Measurements from ENCODE around the gene ODAM.
"Not testable (repeated sequence)": the region's sequence is repeated elsewhere in the genome, so short reads cannot be mapped to it uniquely, and the experiment has no call there.

The ODAM gene, protein sequence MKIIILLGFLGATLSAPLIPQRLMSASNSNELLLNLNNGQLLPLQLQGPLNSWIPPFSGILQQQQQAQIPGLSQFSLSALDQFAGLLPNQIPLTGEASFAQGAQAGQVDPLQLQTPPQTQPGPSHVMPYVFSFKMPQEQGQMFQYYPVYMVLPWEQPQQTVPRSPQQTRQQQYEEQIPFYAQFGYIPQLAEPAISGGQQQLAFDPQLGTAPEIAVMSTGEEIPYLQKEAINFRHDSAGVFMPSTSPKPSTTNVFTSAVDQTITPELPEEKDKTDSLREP

DNA sequence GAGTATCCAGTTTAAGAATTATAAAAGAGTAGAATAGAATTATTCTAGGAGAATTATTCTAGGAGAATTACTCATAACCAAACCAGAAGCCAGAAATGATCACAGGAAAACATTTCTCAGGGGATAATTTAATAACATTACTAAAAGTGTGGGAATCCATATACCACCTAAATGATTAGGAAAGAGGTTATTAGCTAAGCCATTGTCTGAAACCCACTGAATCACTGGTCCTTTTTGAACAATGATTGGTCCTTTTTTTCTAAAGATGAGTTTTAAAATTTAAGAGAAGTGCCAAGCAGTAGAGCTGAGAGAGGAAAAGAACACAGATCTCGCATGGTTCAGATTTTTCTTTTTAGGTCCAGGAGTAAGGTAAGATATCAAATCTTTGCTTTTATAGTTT lies at the start of gene ODAM:
ODAM (plus strand) TSS at position 301 of the 400 bp plus-strand sequence. CDS start 819 bp downstream, outside the sequence.
- DNase-seq = no peak

DNA sequence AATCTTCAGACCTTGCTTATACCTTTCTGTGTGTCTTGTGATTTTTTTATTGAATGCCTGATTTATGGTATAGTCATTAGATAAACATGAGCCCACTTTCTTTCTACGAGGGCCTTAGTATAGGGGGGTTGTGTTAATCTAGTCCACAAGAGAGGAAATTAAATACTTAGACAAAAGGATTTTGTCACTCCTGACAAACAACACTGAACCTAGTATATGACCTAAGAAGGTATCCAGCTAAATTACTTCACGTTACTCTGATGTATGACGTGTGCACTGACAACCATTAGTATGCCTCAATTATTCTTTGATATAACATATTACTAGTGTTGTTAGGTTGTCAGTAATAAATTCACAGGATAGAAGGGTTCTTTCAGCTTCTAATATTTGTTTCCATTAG lies 44.3 kb upstream of the ODAM start:
- no peak for DNase-seq

DNA sequence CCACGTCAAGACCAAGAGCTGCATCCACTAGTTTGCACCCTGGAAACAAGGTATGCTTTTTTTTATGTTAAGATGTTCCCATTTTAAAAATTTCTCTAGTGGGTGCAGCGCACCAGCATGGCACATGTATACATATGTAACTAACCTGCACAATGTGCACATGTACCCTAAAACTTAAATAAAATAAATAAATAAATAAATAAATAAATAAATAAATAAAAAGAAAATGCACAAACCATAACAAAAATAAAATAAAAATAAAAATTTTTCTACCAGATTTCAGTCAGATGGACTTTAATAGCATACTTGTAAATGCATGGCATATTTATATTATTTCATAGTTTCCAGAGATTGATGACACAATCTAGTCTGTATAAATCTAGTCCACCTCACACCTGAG lies 43.4 kb upstream of the ODAM start:
- no peak for DNase-seq

DNA sequence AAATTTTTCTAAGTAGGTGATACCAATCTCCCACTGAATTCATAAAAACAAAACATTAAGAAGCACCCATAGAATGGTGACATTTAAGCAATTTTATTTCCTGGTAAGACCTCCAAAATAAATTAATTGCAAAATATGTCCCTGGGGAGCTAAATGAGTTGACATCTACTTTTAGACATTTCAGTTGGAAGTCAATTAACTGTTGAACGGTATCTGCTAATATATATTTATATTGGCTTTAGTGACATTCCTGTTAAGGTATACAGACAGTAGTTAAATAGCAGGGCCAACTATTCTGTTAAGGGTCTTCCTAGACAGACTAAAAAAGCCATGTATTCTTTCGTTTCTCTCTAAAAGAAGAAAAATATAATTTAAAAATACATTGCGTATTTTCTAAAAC lies 41.6 kb upstream of the ODAM start, which contains the start of gene PRR27:
PRR27 (plus strand) TSS at position 301 of the 400 bp plus-strand sequence. CDS start 139 bp downstream, outside the sequence.
- DNase-seq = no peak

DNA sequence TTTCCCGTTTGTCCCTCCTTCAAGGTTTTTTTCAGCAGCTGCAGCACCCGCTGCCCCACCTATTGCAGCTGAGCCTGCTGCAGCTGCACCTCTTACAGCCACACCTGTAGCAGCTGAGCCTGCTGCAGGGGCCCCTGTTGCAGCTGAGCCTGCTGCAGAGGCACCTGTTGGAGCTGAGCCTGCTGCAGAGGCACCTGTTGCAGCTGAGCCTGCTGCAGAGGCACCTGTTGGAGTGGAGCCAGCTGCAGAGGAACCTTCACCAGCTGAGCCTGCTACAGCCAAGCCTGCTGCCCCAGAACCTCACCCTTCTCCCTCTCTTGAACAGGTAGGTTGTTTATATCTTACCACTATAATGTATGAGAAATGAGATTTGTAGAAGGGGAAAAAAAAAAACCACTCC lies 36.9 kb upstream of the ODAM start:
- no peak for DNase-seq

DNA sequence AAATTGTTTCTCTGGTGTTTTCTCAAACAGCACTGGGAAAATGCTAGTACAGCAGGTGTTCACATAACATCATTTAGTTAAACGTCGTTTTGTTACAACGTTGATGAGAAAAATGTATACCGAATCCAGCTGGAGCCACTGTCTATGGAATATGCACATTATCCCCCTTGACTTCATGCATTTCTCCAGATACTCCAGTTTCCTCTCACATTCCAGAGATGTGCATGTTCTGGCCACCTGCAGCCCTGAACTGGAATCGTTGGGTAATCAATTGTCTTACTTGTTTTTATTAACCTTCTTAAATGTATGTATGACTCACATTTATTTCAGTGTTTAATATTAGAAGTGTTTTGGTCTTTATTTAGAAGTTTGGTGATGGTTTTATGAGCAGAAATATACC lies 18.4 kb upstream of the ODAM start:
- no peak for DNase-seq

GRCh38 chr4:70178075-70178660 lies 17.4 kb upstream of the ODAM start:
- DNase-seq = no peak

GRCh38 chr4:70179811-70180210 lies 15.7 kb upstream of the ODAM start:
- no peak for DNase-seq

- DNase-seq = no peak
Measured at GRCh38 chr4:70181864-70182263, 13.7 kb upstream of the ODAM start.

DNA sequence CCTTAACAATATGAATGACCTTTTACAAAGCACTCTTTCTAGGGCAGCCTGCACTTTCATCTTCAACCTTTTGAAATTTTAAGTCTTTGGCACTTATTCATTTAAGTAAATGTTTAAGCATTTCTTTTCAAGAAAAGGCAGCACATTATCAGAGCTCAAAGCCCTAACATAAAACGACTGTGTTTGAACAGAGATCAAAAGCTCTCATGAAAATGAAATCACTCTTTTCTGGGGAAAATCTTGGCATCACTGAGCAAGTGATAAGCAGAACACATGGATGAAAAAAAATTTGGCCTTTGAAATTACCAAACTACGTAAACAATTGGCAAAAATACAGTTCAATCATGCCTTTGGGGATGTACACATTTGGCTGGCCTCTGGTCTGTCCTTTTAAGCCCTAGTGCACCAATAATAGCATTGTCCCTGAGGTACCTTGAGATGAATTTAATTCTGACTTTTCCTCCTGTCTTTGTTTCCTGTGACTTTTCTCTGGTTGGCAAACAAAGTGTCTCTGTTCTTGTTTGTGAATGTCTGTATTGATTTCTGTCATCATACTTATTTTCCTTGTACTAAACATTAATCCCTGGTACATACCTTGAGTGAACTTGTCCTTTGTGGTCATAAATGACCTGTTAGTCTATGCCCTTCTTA lies 12.9 kb upstream of the ODAM start:
- DNase-seq = no peak

- no peak for DNase-seq
Measured at GRCh38 chr4:70183168-70183939, 12.2 kb upstream of the ODAM start.

DNA sequence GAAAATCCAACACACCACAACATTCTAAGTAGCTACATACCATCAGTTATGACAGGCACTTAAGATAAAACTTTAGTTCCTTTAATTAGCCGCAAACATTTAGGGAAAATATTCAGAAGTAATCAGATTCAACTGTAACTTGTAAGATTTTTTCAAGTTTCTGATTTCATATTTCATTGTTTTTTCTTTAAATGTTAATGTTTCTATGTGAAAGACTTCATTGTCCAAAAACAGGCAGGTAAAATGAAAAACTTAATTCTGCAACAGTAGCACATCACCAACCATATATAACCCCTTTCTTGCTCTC lies 11.6 kb upstream of the ODAM start:
- DNase-seq = no peak

GRCh38 chr4:70187216-70187615 lies 8.3 kb upstream of the ODAM start:
- no peak for DNase-seq

DNA sequence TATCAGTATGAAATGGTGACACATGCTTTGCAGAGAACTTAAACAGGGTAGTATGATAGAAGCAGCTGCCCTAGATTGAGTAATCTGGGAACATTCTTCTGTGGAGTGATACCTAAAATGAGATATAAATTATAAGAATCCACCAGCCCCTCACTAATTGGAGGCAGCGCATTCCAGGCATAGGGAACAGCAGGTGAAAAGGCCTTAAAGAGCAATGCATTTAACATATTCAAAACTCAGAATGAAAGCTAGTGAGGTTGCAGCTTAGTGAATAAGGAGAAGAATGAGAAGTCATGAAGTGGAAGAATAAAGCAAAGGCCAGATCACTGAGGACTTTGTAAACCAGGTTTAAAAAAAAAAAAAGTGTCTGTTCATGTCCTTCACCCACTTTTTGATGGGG lies 4.9 kb upstream of the ODAM start:
- DNase-seq = no peak

GRCh38 chr4:70191647-70192046 lies 3.9 kb upstream of the ODAM start:
- DNase-seq = no peak

DNA sequence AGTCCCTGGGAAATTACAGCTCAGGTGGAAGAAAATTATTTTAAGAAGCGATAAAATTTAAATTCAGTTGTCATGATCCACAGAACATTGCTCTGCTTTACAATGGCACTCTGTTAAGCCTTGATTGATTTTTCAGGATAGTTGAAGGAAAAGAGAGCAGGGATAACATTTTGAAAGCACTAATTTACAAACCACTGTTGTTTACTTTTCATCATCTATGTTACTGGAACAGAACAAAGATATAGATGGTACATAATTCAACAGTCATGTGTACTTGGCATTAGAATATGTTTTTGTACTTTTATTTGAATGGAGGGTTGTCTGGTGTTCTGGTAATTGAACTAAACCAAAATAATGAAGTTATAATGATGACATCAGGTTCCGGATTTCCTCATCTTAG lies 2.6 kb upstream of the ODAM start:
- no peak for DNase-seq

- no peak for DNase-seq
Measured at GRCh38 chr4:70196857-70197256, 1.3 kb downstream of the ODAM start.

DNA sequence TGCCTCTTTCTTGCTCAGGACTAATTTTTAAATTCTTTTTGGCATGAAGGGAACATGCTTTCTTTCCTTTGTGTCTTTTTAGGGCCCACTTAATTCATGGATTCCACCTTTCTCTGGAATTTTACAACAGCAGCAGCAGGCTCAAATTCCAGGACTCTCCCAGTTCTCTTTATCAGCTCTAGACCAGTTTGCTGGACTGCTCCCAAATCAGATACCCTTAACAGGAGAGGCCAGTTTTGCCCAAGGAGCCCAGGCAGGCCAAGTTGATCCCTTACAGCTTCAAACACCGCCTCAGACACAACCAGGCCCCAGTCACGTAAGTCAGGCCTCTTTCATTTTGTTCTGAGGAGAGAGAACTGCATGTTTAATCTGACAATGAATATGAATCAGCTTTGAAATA lies 2.3 kb downstream of the ODAM start:
- DNase-seq = no peak

GRCh38 chr4:70203601-70204000 lies 8.1 kb downstream of the ODAM start:
- DNase-seq = no peak

- not testable (repeated sequence) for DNase-seq
Measured at GRCh38 chr4:70212752-70213151, 17.2 kb downstream of the ODAM start.

- not testable (repeated sequence) for DNase-seq
Measured at GRCh38 chr4:70216109-70216508, 20.6 kb downstream of the ODAM start.

DNA sequence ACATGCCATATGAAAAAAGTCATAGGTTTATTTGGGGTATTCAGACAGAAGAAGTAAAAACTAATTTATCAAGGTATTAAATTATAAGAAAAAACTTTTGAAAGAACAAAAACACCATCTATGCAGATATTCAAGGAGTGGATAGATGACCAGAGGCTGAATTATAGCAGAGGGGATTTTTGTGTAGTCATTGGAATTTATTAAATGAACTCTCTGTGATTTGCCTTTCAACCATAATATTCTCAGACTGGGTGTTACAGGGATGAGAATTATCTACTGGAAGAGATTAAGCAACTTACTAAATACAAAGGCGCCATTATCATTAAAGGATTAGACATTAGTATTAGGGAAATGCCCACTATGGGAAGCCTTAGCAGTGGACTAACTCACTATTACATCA lies 21.0 kb downstream of the ODAM start:
- not testable (repeated sequence) for DNase-seq

GRCh38 chr4:70221389-70221788 lies 25.9 kb downstream of the ODAM start:
- not testable (repeated sequence) for DNase-seq

GRCh38 chr4:70221818-70222217 lies 26.3 kb downstream of the ODAM start:
- DNase-seq = not testable (repeated sequence)

All from CD4-positive, alpha-beta T cell treated with Interleukin-17A for 1 hour (primary cell).